HS-5 (cell line): ENCODE measurements around the gene UTP20.
A peak's percentile ranks its signal among the peaks of the same experiment; 100 is the strongest.
"Not testable (repeated sequence)": the region's sequence is repeated elsewhere in the genome, so short reads cannot be mapped to it uniquely, and the experiment has no call there.

ENCODE experiments used
- DNase-seq: peaks from one replicate; pipeline ENCODE4 v3.0.0-alpha.2; 2012; ENCODE audit warnings: low read depth

The UTP20 gene

DNA sequence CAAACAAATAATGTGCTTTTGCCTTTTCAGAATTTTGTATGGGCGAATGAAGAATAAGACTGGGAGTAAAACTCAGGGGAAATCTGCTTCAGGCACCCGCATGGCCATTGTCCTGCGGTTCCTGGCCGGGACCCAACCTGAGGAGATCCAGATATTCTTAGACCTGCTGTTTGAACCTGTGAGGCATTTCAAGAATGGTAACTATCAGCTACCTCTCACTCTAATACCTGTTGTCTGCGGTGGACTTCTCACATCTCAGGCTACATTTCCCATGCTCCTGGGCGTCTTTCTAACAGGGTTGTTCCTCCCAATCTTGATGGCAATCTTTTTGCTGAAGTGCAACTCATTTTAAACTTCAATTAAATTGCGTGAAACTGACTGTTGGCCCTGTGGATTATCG, 47.1 kb downstream of the UTP20 start:
- no peak for DNase-seq

DNA sequence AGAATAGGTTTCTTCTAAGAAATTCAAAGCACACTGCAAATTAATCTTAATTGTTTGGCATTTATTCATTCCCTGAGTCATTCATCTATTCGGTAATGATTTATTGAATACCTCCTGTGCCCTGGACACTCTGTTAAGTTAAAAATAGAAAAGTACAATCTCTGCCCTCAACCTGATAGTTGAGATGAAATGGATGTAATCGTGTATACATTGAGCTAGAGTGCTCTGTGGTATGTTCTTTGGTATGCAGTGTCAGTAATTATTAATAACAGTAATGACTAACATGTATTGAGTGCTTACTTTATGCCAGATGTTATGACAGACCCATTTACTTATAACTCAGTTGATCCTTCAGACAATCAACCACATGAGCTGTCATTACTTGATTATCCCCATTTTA, 47.6 kb downstream of the UTP20 start:
- no peak for DNase-seq

DNA sequence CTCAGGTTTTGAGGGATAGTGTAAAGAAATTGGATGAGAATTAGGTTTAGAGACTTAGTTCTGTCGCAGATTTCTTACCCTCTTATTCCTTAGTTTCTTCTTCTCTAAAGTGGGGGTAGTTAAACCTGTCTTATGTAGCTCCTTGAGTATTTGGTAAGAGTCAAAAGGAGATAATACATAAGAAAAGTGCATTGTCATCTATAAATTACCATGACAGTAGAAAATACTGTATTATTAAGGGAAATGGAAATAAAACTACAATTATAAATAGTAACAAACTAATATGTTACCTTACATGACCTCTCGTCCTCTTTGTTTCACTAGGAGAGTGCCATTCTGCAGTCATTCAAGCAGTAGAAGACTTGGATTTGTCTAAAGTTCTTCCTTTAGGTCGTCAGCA, 49.0 kb downstream of the UTP20 start:
- no peak for DNase-seq

DNA sequence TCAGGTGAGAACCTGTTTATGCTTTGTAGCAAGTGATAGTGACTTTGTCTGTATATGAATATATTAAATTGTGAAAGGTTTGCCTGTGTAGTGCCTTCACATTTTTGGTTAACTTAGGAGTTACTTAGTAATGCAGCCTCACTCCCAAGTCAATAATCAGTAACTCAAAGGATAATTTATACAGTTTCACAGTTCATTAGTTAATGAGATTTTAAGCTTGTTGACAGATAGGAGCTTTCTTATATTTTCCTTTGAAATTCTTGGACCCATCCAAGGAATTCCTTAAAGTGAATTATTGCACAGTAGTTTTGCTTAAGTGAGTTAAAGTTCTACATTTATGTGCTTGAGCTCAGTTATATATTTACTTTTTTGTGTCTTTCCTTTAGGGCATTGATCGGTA, 50.7 kb downstream of the UTP20 start:
- DNase-seq, result no peak

- DNase-seq, result no peak
Measured at GRCh38 chr12:101336437-101336836, 56.5 kb downstream of the UTP20 start.

DNA sequence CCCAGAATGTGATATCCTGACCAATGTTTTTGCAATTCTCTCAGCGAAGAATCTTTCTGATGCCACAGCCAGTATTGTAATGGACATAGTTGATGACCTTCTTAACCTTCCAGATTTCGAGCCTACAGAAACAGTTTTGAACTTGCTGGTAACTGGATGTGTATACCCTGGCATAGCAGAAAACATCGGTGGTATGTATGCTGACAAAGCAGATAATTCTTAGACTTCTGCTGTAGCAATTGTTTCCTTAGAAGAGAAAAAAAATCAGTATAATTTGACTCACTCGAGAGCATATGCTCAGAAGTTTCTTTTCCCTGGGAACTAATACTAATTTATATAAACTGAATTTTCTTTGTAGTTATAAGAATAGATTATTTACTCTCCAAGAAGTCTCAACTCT, 58.2 kb downstream of the UTP20 start:
- no peak for DNase-seq

DNA sequence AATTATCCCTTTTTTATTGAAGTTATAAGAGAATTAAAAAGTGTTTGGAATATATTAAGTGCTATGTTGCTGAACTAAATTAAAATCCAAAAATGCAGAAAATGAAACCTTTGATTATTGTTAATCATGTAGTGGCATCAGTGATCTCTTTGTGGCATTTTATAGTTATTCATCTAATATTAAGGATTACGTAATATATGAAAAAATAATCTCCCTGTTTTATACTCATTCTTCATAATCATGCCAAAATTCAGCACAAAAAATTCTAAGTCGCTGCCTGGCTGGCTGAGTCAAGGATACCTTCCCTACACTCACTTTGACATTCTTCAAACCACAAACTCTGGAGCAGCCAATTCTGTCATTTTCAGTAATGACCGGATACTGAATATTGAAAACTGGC, 64.0 kb downstream of the UTP20 start:
- DNase-seq, result no peak

DNA sequence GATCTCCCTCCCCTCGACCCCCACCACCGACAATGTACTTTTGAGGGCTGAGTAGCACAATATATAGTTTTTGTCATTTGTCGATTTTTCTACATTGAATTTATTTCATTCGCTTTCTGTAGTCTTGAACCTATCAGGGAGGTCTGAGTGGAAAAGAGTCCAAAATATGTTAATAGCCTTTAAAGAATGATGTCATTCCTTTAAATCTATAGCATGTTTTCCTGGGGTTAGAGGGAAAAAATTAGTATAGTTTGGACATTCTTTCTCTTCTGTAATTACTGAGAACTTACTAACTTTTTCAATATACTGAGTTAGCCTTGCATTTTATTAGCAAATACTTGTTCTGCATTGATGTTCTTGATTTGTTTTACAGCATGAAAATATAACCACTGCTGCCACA, 71.8 kb downstream of the UTP20 start:
- DNase-seq, result no peak

- no peak for DNase-seq
Measured at GRCh38 chr12:101356794-101357193, 76.9 kb downstream of the UTP20 start.

DNA sequence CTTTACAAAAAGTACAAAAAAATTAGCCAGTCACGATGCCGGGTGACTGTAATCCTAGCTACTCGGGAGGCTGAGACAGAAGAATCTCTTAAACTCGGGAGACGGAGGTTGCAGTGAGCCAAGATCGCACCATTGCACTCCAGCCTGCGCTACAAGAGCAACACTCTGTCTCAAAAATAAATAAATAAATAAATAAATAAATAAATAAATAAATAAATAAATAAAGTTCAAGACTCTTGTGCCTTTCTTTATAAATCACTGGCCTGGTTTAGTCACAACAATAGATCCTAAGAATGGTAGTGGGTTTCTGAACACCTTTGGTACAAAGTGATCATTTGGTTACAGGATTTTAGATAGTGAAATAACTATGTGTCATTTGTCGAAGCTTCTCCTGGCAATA, 81.5 kb downstream of the UTP20 start:
- DNase-seq, result no peak

DNA sequence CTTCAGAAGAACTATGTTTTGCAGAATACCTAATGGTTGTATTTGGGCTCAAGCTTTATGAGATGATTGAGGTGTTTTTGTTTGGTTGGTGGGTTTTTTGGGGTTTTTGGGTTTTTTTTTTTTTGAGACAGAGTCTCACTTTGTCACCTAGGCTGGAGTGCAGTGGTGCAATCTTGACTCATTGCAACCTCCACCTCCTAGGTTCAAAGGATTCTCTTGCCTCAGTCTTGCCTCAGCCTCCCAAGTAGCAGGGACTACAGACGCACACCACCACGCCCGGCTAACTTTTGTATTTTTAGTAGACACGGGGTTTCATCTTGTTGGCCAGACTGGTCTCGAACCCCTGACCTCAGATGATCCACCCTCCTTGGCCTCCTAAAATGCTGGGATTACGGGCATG, 88.1 kb downstream of the UTP20 start:
- no peak for DNase-seq

- no peak for DNase-seq
Measured at GRCh38 chr12:101372431-101372830, 92.5 kb downstream of the UTP20 start.

DNA sequence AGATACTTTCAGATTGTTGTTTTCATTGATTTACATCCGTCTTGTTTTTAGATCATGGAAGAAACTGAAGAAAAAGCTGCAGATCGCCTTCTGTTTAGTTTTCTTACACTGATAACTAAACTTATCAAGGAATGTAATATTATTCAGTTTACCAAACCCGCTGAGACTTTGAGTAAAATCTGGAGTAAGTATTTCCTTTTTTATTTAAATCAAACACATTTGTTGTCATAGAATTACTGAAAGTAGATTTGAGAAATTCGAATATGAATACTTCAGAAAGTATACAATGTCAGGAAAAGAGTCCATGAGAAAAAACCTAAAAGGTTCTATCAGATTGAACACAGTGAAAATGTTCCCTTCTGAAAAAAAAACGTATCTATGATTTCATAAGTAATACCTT, 95.7 kb downstream of the UTP20 start:
- no peak for DNase-seq

DNA sequence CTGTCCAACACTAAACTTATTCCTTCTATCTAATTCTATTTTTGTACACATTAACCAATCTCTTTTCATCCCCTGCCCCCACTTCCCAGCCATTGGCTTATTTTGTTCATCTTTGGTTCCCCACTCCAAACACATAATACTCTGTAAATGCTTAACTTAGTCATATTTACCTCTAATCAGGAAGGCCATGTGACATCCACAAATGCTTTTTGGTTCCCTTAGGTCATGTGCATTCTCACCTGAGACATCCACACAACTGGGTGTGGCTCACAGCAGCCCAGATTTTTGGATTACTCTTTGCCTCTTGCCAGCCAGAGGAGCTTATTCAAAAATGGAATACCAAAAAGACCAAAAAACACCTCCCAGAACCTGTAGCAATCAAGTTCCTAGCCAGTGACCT, 99.2 kb downstream of the UTP20 start:
- DNase-seq, result no peak

DNA sequence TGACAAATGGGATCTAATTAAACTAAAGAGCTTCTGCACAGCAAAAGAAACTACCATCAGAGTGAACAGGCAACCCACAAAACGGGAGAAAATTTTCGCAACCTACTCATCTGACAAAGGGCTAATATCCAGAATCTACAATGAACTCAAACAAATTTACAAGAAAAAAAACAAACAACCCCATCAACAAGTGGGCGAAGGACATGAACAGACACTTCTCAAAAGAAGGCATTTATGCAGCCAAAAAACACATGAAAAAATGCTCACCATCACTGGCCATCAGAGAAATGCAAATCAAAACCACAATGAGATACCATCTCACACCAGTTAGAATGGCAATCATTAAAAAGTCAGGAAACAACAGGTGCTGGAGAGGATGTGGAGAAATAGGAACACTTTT, 111.3 kb downstream of the UTP20 start:
- DNase-seq, result not testable (repeated sequence)

DNA sequence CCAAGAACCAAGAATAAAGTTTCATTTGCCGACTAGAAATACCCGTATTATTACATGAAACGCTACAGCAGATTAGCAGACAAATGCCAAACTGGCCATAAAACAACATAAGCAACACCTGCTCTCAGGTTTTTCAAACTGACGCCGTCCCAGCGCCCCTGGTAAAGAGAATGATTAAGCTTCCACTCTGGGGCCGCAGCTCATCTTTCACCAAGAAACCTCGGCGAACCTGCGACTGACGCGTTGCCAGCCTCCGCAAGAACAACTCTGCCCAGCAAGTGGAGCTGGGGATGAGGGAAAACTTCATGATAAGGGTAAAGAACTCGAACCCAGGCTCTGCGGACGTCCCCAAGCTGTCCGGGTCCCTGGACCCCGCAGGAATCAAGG, 127.1 kb downstream of the UTP20 start:
- DNase-seq, result peak; percentile 14

GRCh38 chr12:101407436-101408345, 127.8 kb downstream of the UTP20 start, which contains the start of gene ARL1:
TSS of gene ARL1 (minus strand) at chr12:101407772. CDS start at chr12:101407645, 127 bp downstream.
- peak; percentile 87 for DNase-seq

DNA sequence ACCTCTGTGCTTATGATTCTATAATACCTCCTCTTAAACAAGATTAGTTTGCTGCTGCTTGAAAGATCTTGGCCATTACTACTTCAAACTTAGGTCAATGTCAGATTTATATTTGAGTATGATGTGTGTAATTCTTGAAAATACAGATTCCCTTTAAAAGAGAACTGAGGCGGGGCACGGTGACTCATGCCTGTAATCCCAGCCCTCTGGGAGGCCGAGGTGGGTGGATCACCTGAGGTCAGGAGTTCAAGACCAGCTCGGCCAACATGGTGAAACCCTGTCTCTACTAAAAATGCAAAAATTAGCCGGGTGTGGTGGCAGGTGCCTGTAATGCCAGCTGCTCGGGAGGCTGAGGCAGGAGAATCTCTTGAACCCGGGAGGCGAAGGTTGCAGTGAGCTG, 130.3 kb downstream of the UTP20 start:
- DNase-seq, result not testable (repeated sequence)

GRCh38 chr12:101414533-101415119, 134.7 kb downstream of the UTP20 start:
- DNase-seq, result peak; percentile 28

DNA sequence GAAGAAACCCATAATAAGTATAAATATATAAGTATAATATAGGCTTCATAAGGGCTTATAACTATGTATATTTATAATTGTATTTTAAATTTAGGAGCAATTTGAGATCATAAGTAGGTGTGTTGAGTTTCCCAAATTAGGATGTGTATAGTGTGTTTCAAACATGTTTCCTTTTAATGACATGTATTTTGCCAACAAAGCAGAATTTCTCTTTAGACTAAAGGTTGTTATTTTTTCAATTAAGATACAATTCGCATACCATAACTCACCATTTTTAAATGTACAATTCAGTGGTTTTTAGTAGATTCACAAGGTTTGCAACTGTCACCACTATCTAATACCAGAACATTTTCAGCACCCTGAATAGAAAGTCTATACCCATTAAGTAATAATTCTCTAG, 135.3 kb downstream of the UTP20 start:
- no peak for DNase-seq

DNA sequence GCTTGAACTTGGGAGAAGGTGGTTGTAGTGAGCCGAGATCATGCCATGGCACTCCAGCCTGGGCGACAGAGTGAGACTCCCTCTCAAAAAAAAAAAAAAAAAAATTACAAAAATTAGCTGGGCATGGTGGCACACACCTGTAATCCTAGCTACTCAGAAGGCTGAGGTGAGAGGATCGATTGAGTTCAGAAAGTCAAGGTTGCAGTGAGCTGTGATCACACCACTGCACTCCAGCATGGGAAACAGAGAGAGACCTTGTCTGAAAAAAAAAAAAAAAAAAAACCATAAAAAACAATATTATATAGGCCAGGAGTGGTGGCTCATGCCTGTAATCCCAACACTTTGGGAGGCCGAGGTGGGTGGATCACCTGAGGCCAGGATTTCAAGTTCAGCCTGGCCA, 142.2 kb downstream of the UTP20 start:
- not testable (repeated sequence) for DNase-seq

- DNase-seq, result no peak
Measured at GRCh38 chr12:101424620-101425019, 144.7 kb downstream of the UTP20 start.

- DNase-seq, result no peak
Measured at GRCh38 chr12:101430456-101430855, 150.6 kb downstream of the UTP20 start.

DNA sequence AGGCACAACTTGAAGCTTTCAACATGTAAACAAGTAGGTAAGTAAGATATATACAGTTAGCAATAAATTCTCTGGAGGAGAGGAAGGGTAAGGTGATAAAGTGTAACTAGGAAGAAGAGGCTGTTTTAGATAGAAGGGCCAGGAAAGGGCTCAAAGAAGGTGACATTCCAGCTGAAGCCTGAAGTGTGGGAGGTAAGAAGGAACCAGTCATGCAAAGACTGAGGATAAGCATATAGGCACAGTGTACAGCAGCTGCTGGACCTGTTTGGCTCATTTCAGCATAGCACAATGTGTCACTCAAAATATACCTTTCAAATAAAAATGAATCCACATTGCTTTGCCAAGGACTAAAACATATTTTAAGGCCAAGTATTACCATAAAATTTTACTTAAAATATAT, 156.2 kb downstream of the UTP20 start:
- DNase-seq, result no peak
